BJ (cell line): ENCODE results near the gene PARL. TPM values are rescaled to one million over a fixed set of nuclear protein-coding genes. Genes with fewer than 3 reads are reported as not detected.

Experiments used
- CTCF ChIA-PET: fragments of 350-600 bp; formaldehyde crosslinking; extraction: SDS; loops from one replicate; lab custom pipeline; 2021; ENCODE audit warnings: antibody characterized with exemption, inconsistent platforms; lab: Yijun Ruan, JAX
- POLR2A ChIA-PET: fragments of 300-600 bp; sonication (Branson Sonifier 250); formaldehyde crosslinking; extraction: SDS; loops from one replicate; lab custom pipeline; 2021; ENCODE audit warnings: antibody characterized with exemption; lab: Charles Lee
- DNase-seq: peaks from one replicate; pipeline ENCODE4 v3.0.0-alpha.2; 2011; ENCODE audit warnings: low read depth
- H3K27me3 ChIP-seq: 2 replicates; pipeline ENCODE4 v1.6.0; 2011; ENCODE audit warnings: low read length; ENCODE audit not compliant: control insufficient read depth, insufficient read depth
- H3K36me3 ChIP-seq: 2 replicates; pipeline ENCODE4 v1.5.1; 2011; ENCODE audit warnings: low read length; ENCODE audit not compliant: control insufficient read depth, insufficient read depth
- H3K4me3 ChIP-seq: 2 replicates; pipeline ENCODE4 v1.5.1; 2011; ENCODE audit warnings: low read depth, mild to moderate bottlenecking, control low read depth, low read length
- CTCF ChIP-seq: IDR thresholded peaks from 2 replicates; pipeline ENCODE4 v1.5.1; 2011; ENCODE audit warnings: low read depth, mild to moderate bottlenecking, control low read depth, inconsistent platforms, low read length, moderate library complexity; ENCODE audit not compliant: insufficient read depth
- polyA plus RNA-seq: library from polyadenylated mRNA; depleted of rRNA; stranded (reverse); fragments of >200 nt; gene quantifications from 2 replicates; pipeline ENCODE4 v1.2.3, GENCODE V29; 2011

PARL gene
- polyA plus RNA-seq, 1 experiment = 33.3 TPM

DNA sequence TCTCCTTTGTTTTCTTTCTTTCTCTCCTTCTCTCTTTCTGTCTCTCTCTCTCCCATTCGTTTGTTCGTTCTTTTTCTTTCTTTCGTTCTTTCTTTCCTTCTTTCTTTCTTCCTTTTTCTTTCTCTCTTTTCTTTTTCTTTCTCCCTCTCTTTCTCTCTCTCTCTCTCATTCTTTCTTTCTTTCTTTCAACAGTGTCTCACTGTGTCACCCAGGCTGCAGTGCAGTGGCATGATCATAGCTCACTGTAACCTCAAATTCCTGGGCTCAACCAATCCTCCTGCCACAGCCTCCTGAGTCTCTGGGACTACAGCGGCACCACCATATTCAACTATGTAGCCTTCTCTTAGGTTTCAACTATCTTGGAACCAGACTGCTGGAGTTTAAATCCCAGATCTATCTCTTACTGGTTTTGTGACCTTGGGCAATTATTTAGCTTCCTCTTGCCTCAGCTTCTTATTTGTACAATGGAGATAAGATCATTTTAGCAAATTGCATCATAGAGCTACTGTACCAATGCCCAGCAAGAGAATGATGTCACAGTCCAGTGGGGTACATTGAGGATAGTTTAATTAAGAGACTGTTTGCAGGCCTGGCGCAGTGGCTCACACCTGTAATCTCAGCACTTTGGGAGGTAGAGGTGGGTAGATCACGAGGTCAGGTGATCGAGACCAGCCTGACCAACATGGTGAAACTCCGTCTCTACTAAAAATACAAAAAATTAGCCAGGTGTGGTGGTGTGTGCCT, 27.3 kb upstream of the PARL start:
- ChIA-PET POLR2A (no interaction called here), CTCF (interaction anchor here (0.6 to 1.0 kb wide), 2 partner anchors 15 to 27 kb away, joined by 4 read pairs; partner anchors contain the start of gene PARL)
- DNase-seq = no peak
- peaks cover 7% of the 10 kb centered on the region for H3K27me3 ChIP-seq
- TF ChIP-seq CTCF = no peak
- H3K4me3 ChIP-seq = no peak overlapping the region
- no peaks in the 10 kb centered on the region for H3K36me3 ChIP-seq

GRCh38 chr3:183911087-183911486, 26.4 kb upstream of the PARL start:
- no peak for DNase-seq
- ChIA-PET CTCF (interaction anchor here (1.0 to 1.4 kb wide), 3 partner anchors 10 to 105 kb away, joined by 3 to 5 read pairs (median 4); no protein-coding TSS in a partner anchor), POLR2A (no interaction called here)
- no peak for TF ChIP-seq CTCF
- Histone ChIP-seq H3K36me3 (no peaks in the 10 kb centered on the region), H3K4me3 (no peak overlapping the region), H3K27me3 (peaks cover 7% of the 10 kb centered on the region)

DNA sequence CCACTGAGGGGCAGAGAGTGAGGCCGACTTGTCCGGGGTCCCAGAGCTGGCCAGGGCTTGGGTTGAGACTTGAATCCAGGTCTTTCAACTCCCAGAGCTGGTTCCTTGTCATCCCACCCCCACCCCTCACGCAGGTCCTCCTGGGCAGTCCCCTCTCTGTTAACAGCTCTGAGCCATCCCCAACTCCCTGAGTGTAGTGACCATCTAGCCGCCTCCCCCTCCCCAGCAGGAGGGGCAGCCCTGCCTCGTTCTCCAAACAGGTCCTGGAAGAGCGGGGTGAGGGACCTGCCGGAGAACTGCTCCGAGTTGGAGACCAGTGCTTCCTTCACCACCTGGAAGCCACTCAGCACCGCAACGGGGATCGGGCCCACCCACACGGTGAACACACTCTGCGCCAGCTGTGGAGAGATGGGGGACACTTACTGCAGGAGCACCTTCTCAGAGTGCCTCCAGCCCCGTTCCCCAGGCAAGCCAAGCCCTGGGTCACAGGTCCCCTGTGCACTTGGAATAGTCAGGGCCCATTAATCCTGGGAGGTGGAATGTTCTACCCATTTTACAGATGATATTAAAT, 24.4 kb upstream of the PARL start:
- CTCF ChIA-PET = interaction anchor here (0.9 to 1.8 kb wide), 3 partner anchors 14 to 109 kb away, joined by 3 to 5 read pairs (median 3); partner anchors contain the start of genes ABCC5 and PARL
- no peak overlapping the region for H3K4me3 ChIP-seq
- H3K36me3 ChIP-seq = no peaks in the 10 kb centered on the region
- POLR2A ChIA-PET = no interaction called here
- no peak for DNase-seq
- no peak for TF ChIP-seq CTCF
- peaks cover 7% of the 10 kb centered on the region for H3K27me3 ChIP-seq

GRCh38 chr3:183907911-183908331, 23.2 kb upstream of the PARL start:
- POLR2A ChIA-PET = no interaction called here

More at GRCh38 chr3:183907911-183908331, 23.2 kb upstream of the PARL start:
- no peak for DNase-seq
- CTCF ChIA-PET = interaction anchor here (0.6 to 1.8 kb wide), 4 partner anchors 10 to 291 kb away, joined by 3 to 5 read pairs (median 4); partner anchors contain the start of gene PARL
- H3K27me3 ChIP-seq = peaks cover 7% of the 10 kb centered on the region
- TF ChIP-seq CTCF = no peak
- H3K4me3 ChIP-seq = no peak overlapping the region
- H3K36me3 ChIP-seq = no peaks in the 10 kb centered on the region
